NB4 (cell line): ENCODE results near the gene RHBDF2.

Experiments used
- CTCF ChIP-seq: IDR thresholded peaks from one replicate; pipeline ENCODE4 v1.5.1; 2012; ENCODE audit warnings: low read depth, low read length
- MAX ChIP-seq: IDR thresholded peaks from 2 replicates; pipeline ENCODE4 v1.6.1; 2011; ENCODE audit warnings: low read depth, low read length
- MYC ChIP-seq: IDR thresholded peaks from 2 replicates; pipeline ENCODE4 v1.6.1; 2011; ENCODE audit warnings: low read depth, low read length
- POLR2A ChIP-seq: IDR thresholded peaks from 2 replicates; pipeline ENCODE4 v1.6.1; 2011; ENCODE audit warnings: mild to moderate bottlenecking; ENCODE audit not compliant: insufficient read length; ENCODE audit errors: extremely low read depth

- TF ChIP-seq CTCF (no peak), MYC (no peak), POLR2A (no peak), MAX (no peak)
These were observed 78.8 kb downstream of the RHBDF2 start for GRCh38 chr17:76422406-76422805.
